K562 (cell line): ENCODE data around the gene WNK2. TPM values are rescaled to one million over a fixed set of nuclear protein-coding genes. Genes with fewer than 3 reads are reported as not detected.

ENCODE experiments used
- ATAC-seq: fragments of 200-7000 bp; cut with Tn5 transposase; 3 replicates; pipeline ENCODE4 v1.9.1; 2020; ENCODE audit warnings: moderate library complexity
- BruUV-seq: library from RNA; stranded (reverse); fragments of 400-500 nt; replicated peaks from 2 replicates; lab custom pipeline; 2021; lab: Mats Ljungman, UMichigan
- CTCF ChIA-PET: fragments of 300-600 bp; formaldehyde crosslinking; extraction: SDS; loops from one replicate; lab custom pipeline; 2021; ENCODE audit warnings: low intra/inter-chr PET ratio; lab: Yijun Ruan, JAX
- POLR2A ChIA-PET: fragments of 300-600, 350-650 bp; sonication (Branson Sonifier 250); formaldehyde crosslinking; extraction: SDS; loops from one replicate; lab custom pipeline; 2021; ENCODE audit warnings: antibody characterized with exemption, inconsistent platforms; lab: Yijun Ruan, JAX
- DNase-seq, 4 experiments: peaks; one replicate each; pipeline versions ENCODE4 v3.0.0 to v3.0.0-alpha.2; 2011 to 2018; ENCODE audit warnings: low spot score in 3 of 4, mixed read lengths in 3 of 4; ENCODE audit errors: extremely low read depth in 1 of 4
- FAIRE-seq: peaks from 2 replicates; lab custom pipeline; 2011; peaks lifted over from hg19 to GRCh38; lab: Jason Lieb, UNC
- H2AFZ ChIP-seq: 2 replicates; pipeline ENCODE4 v1.6.0; 2011; ENCODE audit warnings: low read depth, low read length, control low read depth, inconsistent platforms
- H3K27ac ChIP-seq: fragments of 200-600 bp; 3 replicates; pipeline ENCODE4 v1.8.0; 2011; ENCODE audit warnings: low read depth, mild to moderate bottlenecking, control low read depth, inconsistent platforms, low read length, moderate library complexity, mixed read lengths; ENCODE audit errors: extremely low read depth
- H3K27me3 ChIP-seq, 2 experiments: fragments of 300-600 bp in 1 of 2; 2 replicates in 1 of 2; 3 replicates in 1 of 2; pipeline versions ENCODE4 v1.6.0 to v1.8.0; 2011; ENCODE audit warnings: inconsistent platforms in 2 of 2, low read length in 2 of 2, mild to moderate bottlenecking in 1 of 2, mixed read lengths in 1 of 2, moderate library complexity in 1 of 2; ENCODE audit not compliant: control insufficient read depth in 2 of 2, insufficient read depth in 2 of 2
- H3K36me3 ChIP-seq: fragments of 300-600 bp; 3 replicates; pipeline ENCODE4 v1.8.0; 2011; ENCODE audit warnings: mild to moderate bottlenecking, low read length, inconsistent platforms; ENCODE audit not compliant: control insufficient read depth, insufficient read depth
- H3K4me1 ChIP-seq, 2 experiments: fragments of 200-600 bp in 1 of 2; replicated peaks in 1 of 2; 2 replicates in 1 of 2; 3 replicates in 1 of 2; pipeline versions ENCODE4 v1.5.1 to v1.8.0; 2011; ENCODE audit warnings: inconsistent platforms in 2 of 2, low read length in 2 of 2, mild to moderate bottlenecking in 1 of 2, mixed read lengths in 1 of 2, moderate library complexity in 1 of 2; ENCODE audit not compliant: control insufficient read depth in 2 of 2, insufficient read depth in 2 of 2
- H3K4me2 ChIP-seq: 2 replicates; pipeline ENCODE4 v1.6.1; 2011; ENCODE audit warnings: low read length, control low read depth, inconsistent platforms, mixed read lengths; ENCODE audit not compliant: insufficient read depth
- H3K4me3 ChIP-seq: fragments of 200-600 bp; sonication (generic), shearing (Covaris generic); 2 replicates; pipeline ENCODE4 v1.5.1; 2016; ENCODE audit warnings: control low read depth, inconsistent platforms
- H3K79me2 ChIP-seq: fragments of 200-600 bp; 3 replicates; pipeline ENCODE4 v1.8.0; 2011; ENCODE audit warnings: low read length, inconsistent platforms; ENCODE audit not compliant: control insufficient read depth, insufficient read depth
- H3K9ac ChIP-seq, 2 experiments: 2 replicates each; pipeline versions ENCODE4 v1.6.0 to v1.6.1; 2011; ENCODE audit warnings: low read depth in 2 of 2, low read length in 2 of 2, control low read depth in 1 of 2, inconsistent platforms in 1 of 2, mild to moderate bottlenecking in 1 of 2, mixed read lengths in 1 of 2; ENCODE audit not compliant: insufficient read depth in 1 of 2
- H3K9me1 ChIP-seq: one replicate; pipeline ENCODE4 v1.6.0; 2011; ENCODE audit warnings: inconsistent platforms, mild to moderate bottlenecking, low read length, moderate library complexity; ENCODE audit not compliant: control insufficient read depth, insufficient read depth
- H3K9me3 ChIP-seq: replicated peaks from 2 replicates; pipeline ENCODE4 v1.5.1; 2011; ENCODE audit warnings: low read depth, low read length, inconsistent platforms; ENCODE audit not compliant: control insufficient read depth, insufficient read depth
- H4K20me1 ChIP-seq: replicated peaks from 2 replicates; pipeline ENCODE4 v1.6.1; 2011; ENCODE audit warnings: low read length, inconsistent platforms, mixed read lengths; ENCODE audit not compliant: control insufficient read depth, insufficient read depth
- CAMTA2 ChIP-seq: fragments of 250-450 bp; sonication (Bioruptor Pico); conservative IDR thresholded peaks from 2 replicates; pipeline ENCODE4 v1.5.1; 2022
- EP400 ChIP-seq: fragments of 450-650 bp; IDR thresholded peaks from 2 replicates; pipeline ENCODE4 v1.6.1; 2017; ENCODE audit warnings: antibody characterized with exemption, mild to moderate bottlenecking, moderate library complexity
- GTF2E2 ChIP-seq: fragments of 200-800 bp; sonication (Bioruptor generic); IDR thresholded peaks from 2 replicates; pipeline ENCODE4 v1.6.1; 2016; ENCODE audit warnings: missing genetic modification characterization, missing compliant biosample characterization
- HMGN3 ChIP-seq: IDR thresholded peaks from 2 replicates; pipeline ENCODE4 v1.6.1; 2011; ENCODE audit warnings: borderline replicate concordance, low read depth, mild to moderate bottlenecking, mixed read lengths, low read length; ENCODE audit not compliant: insufficient read length; ENCODE audit errors: extremely low read depth
- KDM5B ChIP-seq: fragments of 200-600 bp; sonication (generic); IDR thresholded peaks from 2 replicates; pipeline ENCODE4 v1.6.1; 2012; ENCODE audit warnings: low read depth, mild to moderate bottlenecking, moderate library complexity, low read length, control low read depth, inconsistent platforms; ENCODE audit not compliant: insufficient replicate concordance
- PTBP1 ChIP-seq: fragments of 200-400 bp; formaldehyde crosslinking; IDR thresholded peaks from 2 replicates; pipeline ENCODE4 v1.6.1; 2017; ENCODE audit warnings: low read depth, low read length
- TCFL5 ChIP-seq: fragments of 250-450 bp; sonication (Bioruptor Pico); conservative IDR thresholded peaks from 2 replicates; pipeline ENCODE4 v1.6.1; 2021; ENCODE audit warnings: mild to moderate bottlenecking, moderate library complexity, matching md5 sums
- ZFPM2 ChIP-seq: fragments of 250-450 bp; sonication (Bioruptor Pico); IDR thresholded peaks from 2 replicates; pipeline ENCODE4 v1.5.1; 2022; ENCODE audit warnings: mild to moderate bottlenecking
- ZNF121 ChIP-seq: sonication (generic); formaldehyde crosslinking; conservative IDR thresholded peaks from 2 replicates; pipeline ENCODE4 v1.8.0; 2022; ENCODE audit warnings: missing genetic modification reagents
- ZNF232 ChIP-seq: sonication (generic); formaldehyde crosslinking; IDR thresholded peaks from 2 replicates; pipeline ENCODE4 v1.8.0; 2022; ENCODE audit warnings: mild to moderate bottlenecking, missing genetic modification reagents
- ZNF384 ChIP-seq: IDR thresholded peaks from 2 replicates; pipeline ENCODE4 v1.6.1; 2012; ENCODE audit warnings: low read depth, low read length, improper control_type of control experiment
- WGBS: fragments of 100-300 bp; shearing (Covaris generic); methylation state at CpG from one replicate; pipeline ENCODE4 v1.1.6; 2016; ENCODE audit warnings: low coverage, mixed read lengths; ENCODE audit not compliant: insufficient coverage; ENCODE audit errors: missing lambda C conversion rate; 5-methylcytosine and 5-hydroxymethylcytosine counted together
- in situ Hi-C: fragments of 300-500 bp; cut with MboI; formaldehyde crosslinking; loops from 4 replicates; pipeline ENCODE4 v1.15.0; 2018; ENCODE audit warnings: inconsistent platforms, mixed read lengths
- intact Hi-C: fragments of 100-400 bp; cut with micrococcal nuclease; formaldehyde crosslinking; loops from 2 replicates; pipeline ENCODE4 v1.14.2; 2022
- polyA plus RNA-seq, 8 experiments: library from polyadenylated mRNA; depleted of rRNA in 4 of 8; stranded (reverse) in 5 of 8; unstranded in 3 of 8; fragments of >200 nt; fragmentation: Nextera tagmentation in 2 of 8; fragmentation: Illumina TruSeq in 1 of 8; extraction: Ambion mirVana in 2 of 8; extraction: Trizol in 1 of 8; gene quantifications; 2 replicates each; pipeline versions ENCODE4 v1.2.1 to v1.2.3, GENCODE V29; 2011 to 2014; ENCODE audit warnings: inconsistent platforms in 1 of 8, missing spikeins in 1 of 8
- total RNA-seq, 7 experiments: library from RNA; depleted of rRNA in 6 of 7; stranded (reverse); fragments of >200 nt in 6 of 7; fragmentation: Illumina TruSeq in 2 of 7; extraction: Trizol in 2 of 7; gene quantifications; 2 replicates each; pipeline versions ENCODE4 v1.2.1 to v1.2.3, GENCODE V29; 2011 to 2021; ENCODE audit warnings: low replicate concordance in 1 of 7
- TF ChIP-seq, protein P1 (sequence below): fragments of 450-650 bp; conservative IDR thresholded peaks from 2 replicates; pipeline ENCODE4 v1.6.1; 2016; ENCODE audit warnings: missing genetic modification characterization, low read depth, mild to moderate bottlenecking, control low read depth, missing compliant biosample characterization
- TF ChIP-seq, protein P2 (sequence below): fragments of 250-450 bp; sonication (Bioruptor Pico); IDR thresholded peaks from 2 replicates; pipeline ENCODE4 v1.5.0; 2021
- TF ChIP-seq, protein P3 (sequence below), 2 experiments: IDR thresholded peaks in 1 of 2; conservative IDR thresholded peaks in 1 of 2; 2 replicates each; pipeline ENCODE4 v1.6.1; 2016; ENCODE audit warnings: low read depth in 2 of 2, mild to moderate bottlenecking in 1 of 2, missing compliant biosample characterization in 1 of 2, missing genetic modification characterization in 1 of 2, moderate library complexity in 1 of 2

Gene WNK2
- total and polyA plus RNA-seq, 9 of the 15 experiments (the other 6 are each of a cell fraction or from before 2014, with no cell fraction given): 0.36 to 3.3 (median 0.64) TPM; not detected in 2

DNA sequence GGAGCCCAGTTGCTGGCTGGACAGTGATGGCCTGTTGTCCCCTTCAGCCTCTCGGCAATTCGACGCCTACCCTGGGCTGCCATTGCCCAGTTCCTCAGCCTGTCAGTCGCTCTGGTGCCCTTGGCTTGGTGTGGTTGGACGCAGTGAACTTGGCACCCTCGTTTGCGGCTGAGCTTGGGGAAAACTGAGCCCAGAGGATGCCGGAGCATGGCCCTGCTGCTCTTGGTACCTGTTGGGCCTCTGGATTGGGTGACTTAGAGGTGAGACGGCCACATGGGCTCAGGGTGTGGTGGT lies 16.5 kb downstream of the WNK2 start:
- H3K4me1 ChIP-seq: peaks cover 0 to 28% of the 10 kb centered on the region in 2 experiments; a peak in 4 of 5 replicates
- no peak for ATAC-seq

More for the DNA sequence above, 16.5 kb downstream of the WNK2 start:
- H3K36me3 ChIP-seq: no peaks in the 10 kb centered on the region
- no peak for DNase-seq
- H3K27me3 ChIP-seq: peaks cover 0 to 30% of the 10 kb centered on the region in 2 experiments; a peak in 2 of 5 replicates
- no peaks in the 10 kb centered on the region for H3K79me2 ChIP-seq
- H3K4me2 ChIP-seq: no peak overlapping the region
- TF ChIP-seq, protein P1, sequence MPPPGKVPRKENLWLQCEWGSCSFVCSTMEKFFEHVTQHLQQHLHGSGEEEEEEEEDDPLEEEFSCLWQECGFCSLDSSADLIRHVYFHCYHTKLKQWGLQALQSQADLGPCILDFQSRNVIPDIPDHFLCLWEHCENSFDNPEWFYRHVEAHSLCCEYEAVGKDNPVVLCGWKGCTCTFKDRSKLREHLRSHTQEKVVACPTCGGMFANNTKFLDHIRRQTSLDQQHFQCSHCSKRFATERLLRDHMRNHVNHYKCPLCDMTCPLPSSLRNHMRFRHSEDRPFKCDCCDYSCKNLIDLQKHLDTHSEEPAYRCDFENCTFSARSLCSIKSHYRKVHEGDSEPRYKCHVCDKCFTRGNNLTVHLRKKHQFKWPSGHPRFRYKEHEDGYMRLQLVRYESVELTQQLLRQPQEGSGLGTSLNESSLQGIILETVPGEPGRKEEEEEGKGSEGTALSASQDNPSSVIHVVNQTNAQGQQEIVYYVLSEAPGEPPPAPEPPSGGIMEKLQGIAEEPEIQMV: no peak
- TF ChIP-seq ZNF384: no peak
- TF ChIP-seq KDM5B: no peak
- no peak for TF ChIP-seq ZFPM2
- no peak for TF ChIP-seq PTBP1
- TF ChIP-seq, protein P2, sequence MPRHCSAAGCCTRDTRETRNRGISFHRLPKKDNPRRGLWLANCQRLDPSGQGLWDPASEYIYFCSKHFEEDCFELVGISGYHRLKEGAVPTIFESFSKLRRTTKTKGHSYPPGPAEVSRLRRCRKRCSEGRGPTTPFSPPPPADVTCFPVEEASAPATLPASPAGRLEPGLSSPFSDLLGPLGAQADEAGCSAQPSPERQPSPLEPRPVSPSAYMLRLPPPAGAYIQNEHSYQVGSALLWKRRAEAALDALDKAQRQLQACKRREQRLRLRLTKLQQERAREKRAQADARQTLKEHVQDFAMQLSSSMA: no peak
- no peak for TF ChIP-seq ZNF121
- no peak for TF ChIP-seq HMGN3
- TF ChIP-seq, protein P3, sequence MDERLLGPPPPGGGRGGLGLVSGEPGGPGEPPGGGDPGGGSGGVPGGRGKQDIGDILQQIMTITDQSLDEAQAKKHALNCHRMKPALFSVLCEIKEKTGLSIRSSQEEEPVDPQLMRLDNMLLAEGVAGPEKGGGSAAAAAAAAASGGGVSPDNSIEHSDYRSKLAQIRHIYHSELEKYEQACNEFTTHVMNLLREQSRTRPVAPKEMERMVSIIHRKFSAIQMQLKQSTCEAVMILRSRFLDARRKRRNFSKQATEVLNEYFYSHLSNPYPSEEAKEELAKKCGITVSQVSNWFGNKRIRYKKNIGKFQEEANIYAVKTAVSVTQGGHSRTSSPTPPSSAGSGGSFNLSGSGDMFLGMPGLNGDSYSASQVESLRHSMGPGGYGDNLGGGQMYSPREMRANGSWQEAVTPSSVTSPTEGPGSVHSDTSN (CRISPR knock-in tag; IDR thresholded peaks at IDR 0.05; ENCODE audit: low read depth): no peak
- TF ChIP-seq, protein P3 (tag; conservative IDR thresholded peaks at IDR 0.05; ENCODE audit: low read depth): no peak
- no peak for TF ChIP-seq EP400
- no peak for TF ChIP-seq TCFL5 (CRISPR knock-in tag)
- TF ChIP-seq CAMTA2 (CRISPR knock-in tag): no peak
- TF ChIP-seq GTF2E2 (tag): no peak
- no peak for TF ChIP-seq ZNF232 (CRISPR knock-in tag)
- H3K27ac ChIP-seq: no peak overlapping the region
- POLR2A ChIA-PET: no interaction called here
- peaks cover 15% of the 10 kb centered on the region; the same call in 1 of the 2 replicates for H4K20me1 ChIP-seq
- CTCF ChIA-PET: no interaction called here
- H3K9me3 ChIP-seq: no peaks in the 10 kb centered on the region
- no peak overlapping the region; a peak in 1 of 4 replicates for H3K9ac ChIP-seq
- WGBS: 23% methylated on average over 9 of the region's 9 CpGs
- FAIRE-seq: no peak
- peaks cover 4% of the 10 kb centered on the region for H3K9me1 ChIP-seq
- H2AFZ ChIP-seq: no peak overlapping the region
- H3K4me3 ChIP-seq: no peak overlapping the region
- intact Hi-C loops: no loop called here
- in situ Hi-C loops: no loop called here
- no TSS peak for BruUV-seq
